ENCODE data around the gene ALPI.

ALPI gene

GRCh38 chr2:232501331-232501771 is 45.4 kb downstream of the ALPI start:
- DNase-seq (ENCODE audit: low spot score): no peak

DNA sequence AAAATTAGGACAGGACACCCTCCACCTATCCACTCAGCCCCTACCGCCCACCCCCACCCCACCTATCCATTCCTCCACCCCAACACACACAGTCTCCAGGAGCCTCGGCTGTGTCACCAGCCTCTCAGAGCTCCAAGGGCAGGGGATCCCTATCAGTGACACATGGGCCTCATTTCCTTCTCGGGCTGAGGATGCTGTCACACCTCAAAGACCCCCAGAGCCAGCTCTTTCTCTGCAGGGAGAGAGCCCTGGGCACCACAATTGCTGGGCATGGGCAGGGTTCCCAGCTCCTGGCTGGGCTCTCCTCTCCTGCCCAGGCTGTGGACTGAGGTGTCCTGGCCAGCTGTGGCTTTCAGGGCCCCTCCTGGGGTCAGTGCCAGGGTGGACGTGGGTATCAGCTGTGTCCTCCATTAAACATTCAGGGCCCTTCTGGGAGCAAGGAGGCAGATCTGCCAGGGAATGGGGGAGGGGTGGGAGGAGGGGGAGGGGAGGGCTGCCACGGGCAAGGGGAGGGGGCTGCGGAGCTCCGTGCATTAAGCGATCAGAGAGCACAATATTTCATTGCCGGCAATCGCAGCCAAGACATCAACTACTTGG is 45.9 kb downstream of the ALPI start:
- DNase-seq (ENCODE audit: low spot score): no peak

- DNase-seq (ENCODE audit: low spot score): no peak
Observed at GRCh38 chr2:232502511-232502910, 46.6 kb downstream of the ALPI start.

- no peak for DNase-seq (ENCODE audit: low spot score)
Observed at GRCh38 chr2:232502911-232503808, 47.2 kb downstream of the ALPI start.

GRCh38 chr2:232503809-232504323 is 47.9 kb downstream of the ALPI start:
- DNase-seq (ENCODE audit: low spot score): no peak

DNA sequence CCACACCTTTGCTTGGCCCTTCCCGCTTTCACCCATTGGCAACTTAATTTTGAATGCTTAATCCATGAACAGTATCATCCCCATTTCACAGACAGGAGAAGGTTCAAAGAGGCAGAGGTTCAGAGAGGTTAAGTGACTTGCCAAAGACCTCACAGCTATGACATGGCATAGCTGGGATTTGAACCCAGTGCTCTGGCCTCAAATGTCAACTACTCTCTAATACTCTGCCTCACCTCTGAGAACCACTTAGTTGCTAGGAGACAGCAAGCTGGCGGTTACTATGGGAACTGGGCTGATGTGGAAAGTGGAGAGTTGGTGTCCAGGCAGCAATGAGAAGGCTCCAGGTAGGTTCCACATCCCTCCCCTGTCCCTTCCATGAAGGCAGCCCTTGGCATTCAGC is 48.5 kb downstream of the ALPI start:
- no peak for DNase-seq (ENCODE audit: low spot score)

DNA sequence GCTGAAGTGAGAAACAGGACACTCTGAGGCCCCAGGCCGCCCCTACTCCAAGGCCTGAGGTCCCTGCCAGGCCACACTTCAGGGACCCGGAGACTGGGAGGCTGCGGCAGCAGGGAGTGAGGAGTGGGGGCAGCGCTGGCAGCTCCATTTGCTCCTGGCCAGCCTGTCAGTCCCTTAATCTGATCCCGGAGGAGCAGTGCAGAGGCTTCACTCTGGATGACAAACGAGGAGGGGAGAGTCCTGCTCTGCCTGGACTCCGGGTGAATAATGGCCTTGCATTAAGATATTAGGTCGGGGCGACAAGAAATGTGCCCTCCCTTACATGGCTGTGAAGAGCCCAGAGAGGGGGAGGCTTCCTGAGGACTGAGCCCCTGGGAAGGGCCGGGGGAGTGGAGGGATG is 49.9 kb downstream of the ALPI start:
- no peak for DNase-seq (ENCODE audit: low spot score)

GRCh38 chr2:232506709-232507108 is 50.8 kb downstream of the ALPI start:
- no peak for DNase-seq (ENCODE audit: low spot score)

DNA sequence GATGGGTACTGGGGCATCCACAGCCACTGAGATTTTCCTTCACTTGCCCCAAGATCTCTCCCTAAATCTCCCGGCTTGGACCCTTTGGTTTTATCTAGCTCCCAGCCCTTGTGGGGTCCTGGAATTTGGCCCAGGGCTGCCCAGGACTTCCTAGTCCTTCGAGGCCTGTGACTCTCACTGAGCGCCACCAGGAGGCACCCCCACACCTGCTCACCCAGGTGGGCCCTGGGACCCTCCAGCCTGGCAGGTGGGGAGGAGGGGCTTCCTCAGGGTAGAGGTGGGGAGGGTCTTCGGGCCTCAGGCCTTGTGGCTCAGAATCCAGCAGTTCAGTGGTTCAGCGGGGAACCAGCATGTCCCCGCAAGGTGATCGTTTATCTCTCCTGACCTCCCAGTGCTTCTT is 52.3 kb downstream of the ALPI start:
- no peak for DNase-seq (ENCODE audit: low spot score)
